HEK293 (cell line): ENCODE results near the gene TEAD4.

Source experiments
- CTCF ChIA-PET: fragments of 350-600 bp; formaldehyde crosslinking; extraction: SDS; loops from one replicate; lab custom pipeline; 2021; ENCODE audit warnings: antibody characterized with exemption; lab: Yijun Ruan, JAX
- POLR2A ChIA-PET: fragments of 300-600 bp; formaldehyde crosslinking; extraction: SDS; loops from one replicate; lab custom pipeline; 2020; ENCODE audit warnings: antibody characterized with exemption, inconsistent platforms; lab: Yijun Ruan, JAX
- H3K27ac ChIP-seq: fragments of 200-500 bp; sonication (Bioruptor generic); 2 replicates; pipeline ENCODE4 v1.5.1; 2014; ENCODE audit warnings: low read depth, low read length, control low read depth, inconsistent platforms; ENCODE audit errors: extremely low read depth
- H3K36me3 ChIP-seq, 2 experiments: fragments of 200-500 bp in 1 of 2; sonication (Bioruptor generic) in 1 of 2; 1 replicate in 1 of 2; 2 replicates in 1 of 2; pipeline ENCODE4 v1.5.1; 2014 to 2017; ENCODE audit warnings: inconsistent platforms in 2 of 2, low read length in 2 of 2; ENCODE audit not compliant: control insufficient read depth in 2 of 2, insufficient read depth in 1 of 2
- H3K4me1 ChIP-seq: fragments of 200-500 bp; sonication (Bioruptor generic); 2 replicates; pipeline ENCODE4 v1.5.1; 2014; ENCODE audit warnings: mild to moderate bottlenecking, low read length, inconsistent platforms; ENCODE audit not compliant: control insufficient read depth, insufficient read depth
- H3K4me3 ChIP-seq: 2 replicates; pipeline ENCODE4 v1.5.1; 2011; ENCODE audit warnings: low read depth, mild to moderate bottlenecking, control low read depth, low read length, moderate library complexity
- H3K9me3 ChIP-seq: fragments of 200-500 bp; sonication (Bioruptor generic); 2 replicates; pipeline ENCODE4 v1.5.1; 2014; ENCODE audit warnings: low read depth, low read length, inconsistent platforms; ENCODE audit not compliant: control insufficient read depth, insufficient read depth
- GLIS2 ChIP-seq: fragments of 450-650 bp; formaldehyde crosslinking; IDR thresholded peaks from 2 replicates; pipeline ENCODE4 v1.5.1; 2016; ENCODE audit warnings: missing biosample characterization, missing genetic modification characterization
- KLF10 ChIP-seq: fragments of 450-650 bp; IDR thresholded peaks from 2 replicates; pipeline ENCODE4 v1.5.1; 2018; ENCODE audit warnings: missing biosample characterization, mild to moderate bottlenecking, missing genetic modification characterization
- ZFHX2 ChIP-seq: fragments of 450-650 bp; formaldehyde crosslinking; conservative IDR thresholded peaks from 2 replicates; pipeline ENCODE4 v1.5.1; 2016; ENCODE audit warnings: missing biosample characterization, missing genetic modification characterization
- ZNF10 ChIP-seq: fragments of 450-650 bp; formaldehyde crosslinking; IDR thresholded peaks from 2 replicates; pipeline ENCODE4 v1.5.1; 2017; ENCODE audit warnings: missing biosample characterization, missing genetic modification characterization
- ZNF416 ChIP-seq: fragments of 450-650 bp; formaldehyde crosslinking; IDR thresholded peaks from 2 replicates; pipeline ENCODE4 v1.5.1; 2016; ENCODE audit warnings: missing biosample characterization, missing genetic modification characterization
- ZNF549 ChIP-seq: fragments of 450-650 bp; IDR thresholded peaks from 2 replicates; pipeline ENCODE4 v1.5.1; 2018; ENCODE audit warnings: missing biosample characterization, missing genetic modification characterization, mild to moderate bottlenecking, inconsistent platforms, moderate library complexity
- ZNF600 ChIP-seq: fragments of 450-650 bp; formaldehyde crosslinking; IDR thresholded peaks from 2 replicates; pipeline ENCODE4 v1.5.1; 2016; ENCODE audit warnings: missing biosample characterization, missing genetic modification characterization
- ZNF677 ChIP-seq: fragments of 450-650 bp; IDR thresholded peaks from 2 replicates; pipeline ENCODE4 v1.5.0; 2018; ENCODE audit warnings: missing biosample characterization, mild to moderate bottlenecking, missing genetic modification characterization, moderate library complexity
- ZNF76 ChIP-seq: fragments of 450-650 bp; formaldehyde crosslinking; IDR thresholded peaks from 2 replicates; pipeline ENCODE4; 2016; ENCODE audit warnings: low read depth, missing biosample characterization, missing genetic modification characterization, borderline replicate concordance
- ZXDB ChIP-seq: fragments of 450-650 bp; formaldehyde crosslinking; IDR thresholded peaks from 2 replicates; pipeline ENCODE4 v1.5.1; 2016; ENCODE audit warnings: missing biosample characterization, missing genetic modification characterization
- TF ChIP-seq, protein P1 (sequence below): fragments of 450-650 bp; formaldehyde crosslinking; IDR thresholded peaks from 2 replicates; pipeline ENCODE4 v1.5.1; 2016; ENCODE audit warnings: missing biosample characterization, missing genetic modification characterization
- TF ChIP-seq, protein P2 (sequence below): fragments of 450-650 bp; formaldehyde crosslinking; IDR thresholded peaks from 2 replicates; pipeline ENCODE4 v1.5.1; 2016; ENCODE audit warnings: missing biosample characterization, missing genetic modification characterization
- TF ChIP-seq, protein P3 (sequence below): fragments of 450-650 bp; formaldehyde crosslinking; IDR thresholded peaks from 2 replicates; pipeline ENCODE4 v1.5.1; 2016; ENCODE audit warnings: missing biosample characterization, missing genetic modification characterization, borderline replicate concordance
- TF ChIP-seq, protein P4 (sequence below): fragments of 450-650 bp; formaldehyde crosslinking; IDR thresholded peaks from 2 replicates; pipeline ENCODE4 v1.5.1; 2016; ENCODE audit warnings: missing biosample characterization, missing genetic modification characterization
- TF ChIP-seq, protein P5 (sequence below): fragments of 450-650 bp; formaldehyde crosslinking; IDR thresholded peaks from 2 replicates; pipeline ENCODE4 v1.5.1; 2017; ENCODE audit warnings: missing biosample characterization, missing genetic modification characterization

TEAD4 gene

DNA sequence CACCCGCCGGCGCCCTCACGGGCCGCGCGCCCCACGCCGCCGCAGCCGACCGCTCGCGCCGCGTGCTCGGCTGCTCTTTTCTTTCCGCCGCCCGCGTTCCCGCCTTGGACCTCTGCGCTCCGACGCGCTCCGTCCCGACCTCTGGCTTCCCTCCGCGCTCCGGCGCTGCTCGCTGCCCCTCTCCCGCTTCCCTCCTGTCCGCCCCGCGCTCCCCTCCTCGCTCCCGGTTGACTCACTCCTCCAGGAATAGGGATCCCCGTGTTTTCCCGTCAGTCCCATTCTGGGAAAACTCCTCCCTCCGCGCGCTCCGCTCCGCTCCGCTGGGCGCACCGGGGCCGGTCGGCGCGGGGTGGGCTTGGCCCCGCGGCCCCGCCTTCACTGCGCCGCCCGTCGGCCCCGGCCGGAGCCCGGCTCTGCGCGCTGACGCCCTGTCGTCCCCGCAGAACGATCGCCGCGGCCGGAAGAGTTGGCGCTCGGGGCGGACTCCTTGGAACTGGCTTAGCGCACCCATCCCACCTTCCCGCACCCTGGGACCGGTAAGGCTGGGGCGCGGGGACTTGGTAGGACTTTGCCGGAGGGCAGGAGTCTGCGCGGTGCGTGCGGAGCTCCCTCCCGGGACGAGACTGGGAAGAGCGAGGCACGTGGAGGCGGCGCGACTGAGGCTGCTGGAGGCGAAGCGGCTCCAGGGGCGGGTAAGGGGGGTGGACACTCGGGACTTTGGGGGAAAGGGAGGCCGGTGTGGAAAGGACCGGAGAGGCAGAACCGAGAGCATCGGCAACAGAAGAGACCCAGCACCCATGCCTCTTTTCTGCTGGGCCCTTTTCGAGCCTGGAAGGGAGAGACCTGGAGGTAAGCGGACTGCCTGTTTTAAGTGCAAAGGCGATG, 550 bp downstream of the TEAD4 start (continued):
- TF ChIP-seq, protein P1, sequence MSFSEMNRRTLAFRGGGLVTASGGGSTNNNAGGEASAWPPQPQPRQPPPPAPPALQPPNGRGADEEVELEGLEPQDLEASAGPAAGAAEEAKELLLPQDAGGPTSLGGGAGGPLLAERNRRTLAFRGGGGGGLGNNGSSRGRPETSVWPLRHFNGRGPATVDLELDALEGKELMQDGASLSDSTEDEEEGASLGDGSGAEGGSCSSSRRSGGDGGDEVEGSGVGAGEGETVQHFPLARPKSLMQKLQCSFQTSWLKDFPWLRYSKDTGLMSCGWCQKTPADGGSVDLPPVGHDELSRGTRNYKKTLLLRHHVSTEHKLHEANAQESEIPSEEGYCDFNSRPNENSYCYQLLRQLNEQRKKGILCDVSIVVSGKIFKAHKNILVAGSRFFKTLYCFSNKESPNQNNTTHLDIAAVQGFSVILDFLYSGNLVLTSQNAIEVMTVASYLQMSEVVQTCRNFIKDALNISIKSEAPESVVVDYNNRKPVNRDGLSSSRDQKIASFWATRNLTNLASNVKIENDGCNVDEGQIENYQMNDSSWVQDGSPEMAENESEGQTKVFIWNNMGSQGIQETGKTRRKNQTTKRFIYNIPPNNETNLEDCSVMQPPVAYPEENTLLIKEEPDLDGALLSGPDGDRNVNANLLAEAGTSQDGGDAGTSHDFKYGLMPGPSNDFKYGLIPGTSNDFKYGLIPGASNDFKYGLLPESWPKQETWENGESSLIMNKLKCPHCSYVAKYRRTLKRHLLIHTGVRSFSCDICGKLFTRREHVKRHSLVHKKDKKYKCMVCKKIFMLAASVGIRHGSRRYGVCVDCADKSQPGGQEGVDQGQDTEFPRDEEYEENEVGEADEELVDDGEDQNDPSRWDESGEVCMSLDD (tag by site-specific recombination), result peak; percentile 39; the same call in 1 of the 2 replicates
- peak; percentile 93 for TF ChIP-seq GLIS2
- no peak for TF ChIP-seq ZNF549 (tag by site-specific recombination)
- TF ChIP-seq ZNF416 (tag by site-specific recombination), result no peak
- peak; percentile 70 for TF ChIP-seq KLF10 (tag by site-specific recombination)
- TF ChIP-seq ZNF76 (tag by site-specific recombination), result peak; percentile 67; the same call in 1 of the 2 replicates

DNA sequence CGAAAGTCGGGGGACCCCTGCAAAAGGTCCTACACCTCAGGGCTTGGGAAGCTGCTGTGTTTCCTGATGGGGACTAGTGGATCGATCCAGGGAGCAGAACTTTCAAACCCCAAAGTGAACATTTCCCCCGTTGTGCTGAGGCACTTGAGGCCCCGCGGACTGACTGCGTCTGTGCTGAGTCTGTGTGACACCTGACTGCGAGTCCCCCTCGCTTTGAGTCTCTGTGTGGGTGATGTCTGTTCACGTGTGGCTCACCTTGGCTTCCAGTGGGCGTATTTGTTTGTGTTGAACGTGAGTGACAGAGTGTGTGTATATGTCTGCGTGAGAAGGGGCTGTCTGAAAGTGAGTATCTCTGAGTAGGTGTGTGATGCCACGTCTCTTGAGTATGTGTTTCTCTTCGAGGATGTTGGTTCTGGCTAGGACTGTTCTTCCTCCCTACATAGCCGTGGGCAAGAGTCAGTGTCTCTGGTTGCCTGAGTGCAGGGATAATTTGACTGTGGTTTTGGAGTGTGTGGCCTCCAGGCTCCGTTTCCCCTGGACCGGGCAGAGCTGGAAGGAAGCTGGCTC, 1.3 kb downstream of the TEAD4 start:
- H3K27ac ChIP-seq, result no peak overlapping the region; the same call in 1 of the 2 replicates
- CTCF ChIA-PET, result interaction anchor here (1.4 kb wide), 1 partner anchor 74 kb away, joined by 4 read pairs; no protein-coding TSS in a partner anchor
- POLR2A ChIA-PET, result interaction anchor here (0.9 to 1.0 kb wide), 2 partner anchors 10 to 11 kb away, joined by 3 to 4 read pairs; no protein-coding TSS in a partner anchor
- peaks cover 7% of the 10 kb centered on the region; the same call in 1 of the 2 replicates for H3K4me1 ChIP-seq
- no peaks in the 10 kb centered on the region for H3K9me3 ChIP-seq
- H3K36me3 ChIP-seq, result no peaks in the 10 kb centered on the region; a peak in 1 of 3 replicates
- peak overlapping the region; percentile 58 for H3K4me3 ChIP-seq
- TF ChIP-seq ZNF10 (tag by site-specific recombination) (no peak; the same call in 1 of the 2 replicates), ZNF677 (tag by site-specific recombination) (no peak), ZXDB (tag by site-specific recombination) (no peak), ZFHX2 (tag by site-specific recombination) (peak; percentile 96), ZNF600 (tag by site-specific recombination) (peak; percentile 92)
- TF ChIP-seq, protein P2, sequence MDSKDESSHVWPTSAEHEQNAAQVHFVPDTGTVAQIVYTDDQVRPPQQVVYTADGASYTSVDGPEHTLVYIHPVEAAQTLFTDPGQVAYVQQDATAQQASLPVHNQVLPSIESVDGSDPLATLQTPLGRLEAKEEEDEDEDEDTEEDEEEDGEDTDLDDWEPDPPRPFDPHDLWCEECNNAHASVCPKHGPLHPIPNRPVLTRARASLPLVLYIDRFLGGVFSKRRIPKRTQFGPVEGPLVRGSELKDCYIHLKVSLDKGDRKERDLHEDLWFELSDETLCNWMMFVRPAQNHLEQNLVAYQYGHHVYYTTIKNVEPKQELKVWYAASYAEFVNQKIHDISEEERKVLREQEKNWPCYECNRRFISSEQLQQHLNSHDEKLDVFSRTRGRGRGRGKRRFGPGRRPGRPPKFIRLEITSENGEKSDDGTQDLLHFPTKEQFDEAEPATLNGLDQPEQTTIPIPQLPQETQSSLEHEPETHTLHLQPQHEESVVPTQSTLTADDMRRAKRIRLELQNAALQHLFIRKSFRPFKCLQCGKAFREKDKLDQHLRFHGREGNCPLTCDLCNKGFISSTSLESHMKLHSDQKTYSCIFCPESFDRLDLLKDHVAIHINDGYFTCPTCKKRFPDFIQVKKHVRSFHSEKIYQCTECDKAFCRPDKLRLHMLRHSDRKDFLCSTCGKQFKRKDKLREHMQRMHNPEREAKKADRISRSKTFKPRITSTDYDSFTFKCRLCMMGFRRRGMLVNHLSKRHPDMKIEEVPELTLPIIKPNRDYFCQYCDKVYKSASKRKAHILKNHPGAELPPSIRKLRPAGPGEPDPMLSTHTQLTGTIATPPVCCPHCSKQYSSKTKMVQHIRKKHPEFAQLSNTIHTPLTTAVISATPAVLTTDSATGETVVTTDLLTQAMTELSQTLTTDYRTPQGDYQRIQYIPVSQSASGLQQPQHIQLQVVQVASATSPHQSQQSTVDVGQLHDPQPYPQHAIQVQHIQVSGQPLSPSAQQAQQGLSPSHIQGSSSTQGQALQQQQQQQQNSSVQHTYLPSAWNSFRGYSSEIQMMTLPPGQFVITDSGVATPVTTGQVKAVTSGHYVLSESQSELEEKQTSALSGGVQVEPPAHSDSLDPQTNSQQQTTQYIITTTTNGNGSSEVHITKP (tag by site-specific recombination), result no peak
- TF ChIP-seq, protein P3, sequence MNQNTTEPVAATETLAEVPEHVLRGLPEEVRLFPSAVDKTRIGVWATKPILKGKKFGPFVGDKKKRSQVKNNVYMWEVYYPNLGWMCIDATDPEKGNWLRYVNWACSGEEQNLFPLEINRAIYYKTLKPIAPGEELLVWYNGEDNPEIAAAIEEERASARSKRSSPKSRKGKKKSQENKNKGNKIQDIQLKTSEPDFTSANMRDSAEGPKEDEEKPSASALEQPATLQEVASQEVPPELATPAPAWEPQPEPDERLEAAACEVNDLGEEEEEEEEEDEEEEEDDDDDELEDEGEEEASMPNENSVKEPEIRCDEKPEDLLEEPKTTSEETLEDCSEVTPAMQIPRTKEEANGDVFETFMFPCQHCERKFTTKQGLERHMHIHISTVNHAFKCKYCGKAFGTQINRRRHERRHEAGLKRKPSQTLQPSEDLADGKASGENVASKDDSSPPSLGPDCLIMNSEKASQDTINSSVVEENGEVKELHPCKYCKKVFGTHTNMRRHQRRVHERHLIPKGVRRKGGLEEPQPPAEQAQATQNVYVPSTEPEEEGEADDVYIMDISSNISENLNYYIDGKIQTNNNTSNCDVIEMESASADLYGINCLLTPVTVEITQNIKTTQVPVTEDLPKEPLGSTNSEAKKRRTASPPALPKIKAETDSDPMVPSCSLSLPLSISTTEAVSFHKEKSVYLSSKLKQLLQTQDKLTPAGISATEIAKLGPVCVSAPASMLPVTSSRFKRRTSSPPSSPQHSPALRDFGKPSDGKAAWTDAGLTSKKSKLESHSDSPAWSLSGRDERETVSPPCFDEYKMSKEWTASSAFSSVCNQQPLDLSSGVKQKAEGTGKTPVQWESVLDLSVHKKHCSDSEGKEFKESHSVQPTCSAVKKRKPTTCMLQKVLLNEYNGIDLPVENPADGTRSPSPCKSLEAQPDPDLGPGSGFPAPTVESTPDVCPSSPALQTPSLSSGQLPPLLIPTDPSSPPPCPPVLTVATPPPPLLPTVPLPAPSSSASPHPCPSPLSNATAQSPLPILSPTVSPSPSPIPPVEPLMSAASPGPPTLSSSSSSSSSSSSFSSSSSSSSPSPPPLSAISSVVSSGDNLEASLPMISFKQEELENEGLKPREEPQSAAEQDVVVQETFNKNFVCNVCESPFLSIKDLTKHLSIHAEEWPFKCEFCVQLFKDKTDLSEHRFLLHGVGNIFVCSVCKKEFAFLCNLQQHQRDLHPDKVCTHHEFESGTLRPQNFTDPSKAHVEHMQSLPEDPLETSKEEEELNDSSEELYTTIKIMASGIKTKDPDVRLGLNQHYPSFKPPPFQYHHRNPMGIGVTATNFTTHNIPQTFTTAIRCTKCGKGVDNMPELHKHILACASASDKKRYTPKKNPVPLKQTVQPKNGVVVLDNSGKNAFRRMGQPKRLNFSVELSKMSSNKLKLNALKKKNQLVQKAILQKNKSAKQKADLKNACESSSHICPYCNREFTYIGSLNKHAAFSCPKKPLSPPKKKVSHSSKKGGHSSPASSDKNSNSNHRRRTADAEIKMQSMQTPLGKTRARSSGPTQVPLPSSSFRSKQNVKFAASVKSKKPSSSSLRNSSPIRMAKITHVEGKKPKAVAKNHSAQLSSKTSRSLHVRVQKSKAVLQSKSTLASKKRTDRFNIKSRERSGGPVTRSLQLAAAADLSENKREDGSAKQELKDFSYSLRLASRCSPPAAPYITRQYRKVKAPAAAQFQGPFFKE (tag by site-specific recombination), result peak; percentile 23; the same call in 1 of the 2 replicates
- TF ChIP-seq, protein P4, sequence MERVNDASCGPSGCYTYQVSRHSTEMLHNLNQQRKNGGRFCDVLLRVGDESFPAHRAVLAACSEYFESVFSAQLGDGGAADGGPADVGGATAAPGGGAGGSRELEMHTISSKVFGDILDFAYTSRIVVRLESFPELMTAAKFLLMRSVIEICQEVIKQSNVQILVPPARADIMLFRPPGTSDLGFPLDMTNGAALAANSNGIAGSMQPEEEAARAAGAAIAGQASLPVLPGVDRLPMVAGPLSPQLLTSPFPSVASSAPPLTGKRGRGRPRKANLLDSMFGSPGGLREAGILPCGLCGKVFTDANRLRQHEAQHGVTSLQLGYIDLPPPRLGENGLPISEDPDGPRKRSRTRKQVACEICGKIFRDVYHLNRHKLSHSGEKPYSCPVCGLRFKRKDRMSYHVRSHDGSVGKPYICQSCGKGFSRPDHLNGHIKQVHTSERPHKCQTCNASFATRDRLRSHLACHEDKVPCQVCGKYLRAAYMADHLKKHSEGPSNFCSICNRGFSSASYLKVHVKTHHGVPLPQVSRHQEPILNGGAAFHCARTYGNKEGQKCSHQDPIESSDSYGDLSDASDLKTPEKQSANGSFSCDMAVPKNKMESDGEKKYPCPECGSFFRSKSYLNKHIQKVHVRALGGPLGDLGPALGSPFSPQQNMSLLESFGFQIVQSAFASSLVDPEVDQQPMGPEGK (tag by site-specific recombination), result peak; percentile 11; the same call in 1 of the 2 replicates
- TF ChIP-seq, protein P5, sequence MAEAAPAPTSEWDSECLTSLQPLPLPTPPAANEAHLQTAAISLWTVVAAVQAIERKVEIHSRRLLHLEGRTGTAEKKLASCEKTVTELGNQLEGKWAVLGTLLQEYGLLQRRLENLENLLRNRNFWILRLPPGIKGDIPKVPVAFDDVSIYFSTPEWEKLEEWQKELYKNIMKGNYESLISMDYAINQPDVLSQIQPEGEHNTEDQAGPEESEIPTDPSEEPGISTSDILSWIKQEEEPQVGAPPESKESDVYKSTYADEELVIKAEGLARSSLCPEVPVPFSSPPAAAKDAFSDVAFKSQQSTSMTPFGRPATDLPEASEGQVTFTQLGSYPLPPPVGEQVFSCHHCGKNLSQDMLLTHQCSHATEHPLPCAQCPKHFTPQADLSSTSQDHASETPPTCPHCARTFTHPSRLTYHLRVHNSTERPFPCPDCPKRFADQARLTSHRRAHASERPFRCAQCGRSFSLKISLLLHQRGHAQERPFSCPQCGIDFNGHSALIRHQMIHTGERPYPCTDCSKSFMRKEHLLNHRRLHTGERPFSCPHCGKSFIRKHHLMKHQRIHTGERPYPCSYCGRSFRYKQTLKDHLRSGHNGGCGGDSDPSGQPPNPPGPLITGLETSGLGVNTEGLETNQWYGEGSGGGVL (tag by site-specific recombination), result no peak
